NCI-H510A treated with DMSO at 0.1 percent for 48 hours (cell line): Measurements from ENCODE around the gene FAM83C.
"Not testable (repeated sequence)": the region's sequence is repeated elsewhere in the genome, so short reads cannot be mapped to it uniquely, and the experiment has no call there.

Experiments
- DNase-seq: peaks from one replicate; lab custom pipeline; 2025; lab: John Stamatoyannopoulos, UW

FAM83C gene

GRCh38 chr20:35263532-35264341 lies 28.5 kb downstream of the FAM83C start:
- DNase-seq = no peak

- DNase-seq = not testable (repeated sequence)
Measured at GRCh38 chr20:35262731-35263531, 29.3 kb downstream of the FAM83C start.

GRCh38 chr20:35262321-35262720 lies 29.9 kb downstream of the FAM83C start:
- DNase-seq = not testable (repeated sequence)

- DNase-seq = no peak
Measured at GRCh38 chr20:35260426-35260825, 31.8 kb downstream of the FAM83C start.

GRCh38 chr20:35257175-35257909 lies 34.9 kb downstream of the FAM83C start:
- DNase-seq = no peak

GRCh38 chr20:35254448-35254999 lies 37.7 kb downstream of the FAM83C start:
- no peak for DNase-seq

- no peak for DNase-seq
Measured at GRCh38 chr20:35253010-35253409, 39.2 kb downstream of the FAM83C start.

GRCh38 chr20:35252598-35252997 lies 39.6 kb downstream of the FAM83C start:
- DNase-seq = not testable (repeated sequence)

- no peak for DNase-seq
Measured at GRCh38 chr20:35252037-35252461, 40.2 kb downstream of the FAM83C start.

GRCh38 chr20:35251613-35251940 lies 40.6 kb downstream of the FAM83C start:
- no peak for DNase-seq

- no peak for DNase-seq
Measured at GRCh38 chr20:35248641-35249475, 43.4 kb downstream of the FAM83C start.

GRCh38 chr20:35246723-35247122 lies 45.5 kb downstream of the FAM83C start:
- no peak for DNase-seq

- no peak for DNase-seq
Measured at GRCh38 chr20:35243986-35244385, 48.2 kb downstream of the FAM83C start.

GRCh38 chr20:35243317-35243716 lies 48.9 kb downstream of the FAM83C start:
- DNase-seq = no peak

GRCh38 chr20:35240811-35241293 lies 51.4 kb downstream of the FAM83C start:
- no peak for DNase-seq

GRCh38 chr20:35240083-35240810 lies 52.0 kb downstream of the FAM83C start:
- DNase-seq = no peak

GRCh38 chr20:35238735-35239134 lies 53.5 kb downstream of the FAM83C start:
- DNase-seq = no peak

- DNase-seq = no peak
Measured at GRCh38 chr20:35238170-35238569, 54.1 kb downstream of the FAM83C start.

GRCh38 chr20:35237486-35237885 lies 54.7 kb downstream of the FAM83C start:
- no peak for DNase-seq

GRCh38 chr20:35235881-35236280 lies 56.3 kb downstream of the FAM83C start:
- DNase-seq = no peak
